Trophoblast cell (in vitro differentiated cells and primary cell): ENCODE results near the gene TSPAN9.

Experiments used
- DNase-seq, 2 donors: peaks; one replicate each; pipeline ENCODE4 v3.0.0-alpha.2; 2016
- H2AFZ ChIP-seq: 2 replicates; pipeline ENCODE4 v1.6.1; 2013; ENCODE audit warnings: low read length, moderate library complexity, mild to moderate bottlenecking; ENCODE audit not compliant: insufficient read depth, poor library complexity
- H2AK5ac ChIP-seq: 2 replicates; pipeline ENCODE4 v1.6.1; 2013; ENCODE audit warnings: mild to moderate bottlenecking, low read length
- H2BK120ac ChIP-seq: 2 replicates; pipeline ENCODE4 v1.6.1; 2013; ENCODE audit warnings: low read length, mild to moderate bottlenecking, moderate library complexity; ENCODE audit not compliant: insufficient read depth, poor library complexity
- H2BK12ac ChIP-seq: 2 replicates; pipeline ENCODE4 v1.6.1; 2013; ENCODE audit warnings: mild to moderate bottlenecking, low read length, moderate library complexity
- H2BK5ac ChIP-seq: 2 replicates; pipeline ENCODE4 v1.6.1; 2013; ENCODE audit warnings: low read length, low read depth, moderate library complexity, mild to moderate bottlenecking; ENCODE audit not compliant: poor library complexity
- H3K14ac ChIP-seq: 2 replicates; pipeline ENCODE4 v1.6.1; 2013; ENCODE audit warnings: mild to moderate bottlenecking, low read length
- H3K18ac ChIP-seq: 2 replicates; pipeline ENCODE4 v1.6.1; 2013; ENCODE audit warnings: mild to moderate bottlenecking, low read length
- H3K23ac ChIP-seq: 2 replicates; pipeline ENCODE4 v1.6.1; 2013; ENCODE audit warnings: low read length
- H3K27ac ChIP-seq: 2 replicates; pipeline ENCODE4 v1.5.1; 2013; ENCODE audit warnings: low read depth, mild to moderate bottlenecking, inconsistent platforms, low read length, moderate library complexity
- H3K27me3 ChIP-seq: 2 replicates; pipeline ENCODE4 v1.6.1; 2013; ENCODE audit warnings: inconsistent platforms, mild to moderate bottlenecking, low read length, moderate library complexity; ENCODE audit not compliant: insufficient read depth
- H3K36me3 ChIP-seq, 2 experiments: 1 replicate in 1 of 2; 2 replicates in 1 of 2; pipeline ENCODE4 v1.6.1; 2013; ENCODE audit warnings: low read length in 2 of 2, mild to moderate bottlenecking in 2 of 2, moderate library complexity in 1 of 2; ENCODE audit not compliant: insufficient read depth in 2 of 2, control insufficient read depth in 1 of 2
- H3K4ac ChIP-seq: 2 replicates; pipeline ENCODE4 v1.6.1; 2013; ENCODE audit warnings: low read depth, mild to moderate bottlenecking, low read length, moderate library complexity
- H3K4me1 ChIP-seq, 2 experiments: 1 replicate in 1 of 2; 2 replicates in 1 of 2; pipeline ENCODE4 v1.6.1; 2013; ENCODE audit warnings: low read length in 2 of 2, mild to moderate bottlenecking in 2 of 2, moderate library complexity in 1 of 2; ENCODE audit not compliant: insufficient read depth in 2 of 2, control insufficient read depth in 1 of 2
- H3K4me2 ChIP-seq: 2 replicates; pipeline ENCODE4 v1.6.1; 2013; ENCODE audit warnings: inconsistent platforms, mild to moderate bottlenecking, low read length, moderate library complexity
- H3K4me3 ChIP-seq: 2 replicates; pipeline ENCODE4 v1.5.1; 2013; ENCODE audit warnings: mild to moderate bottlenecking, low read depth, low read length, inconsistent platforms
- H3K79me1 ChIP-seq: one replicate; pipeline ENCODE4 v1.6.1; 2013; ENCODE audit warnings: low read length
- H3K79me2 ChIP-seq: 2 replicates; pipeline ENCODE4 v1.6.1; 2013; ENCODE audit warnings: low read length, mild to moderate bottlenecking; ENCODE audit not compliant: control insufficient read depth, insufficient read depth, poor library complexity
- H3K9ac ChIP-seq: 2 replicates; pipeline ENCODE4 v1.6.1; 2013; ENCODE audit warnings: mild to moderate bottlenecking, low read length
- H3K9me3 ChIP-seq: 2 replicates; pipeline ENCODE4 v1.6.1; 2013; ENCODE audit warnings: low read depth, mild to moderate bottlenecking, control low read depth, inconsistent platforms, low read length; ENCODE audit not compliant: insufficient read depth
- H4K12ac ChIP-seq: 2 replicates; pipeline ENCODE4 v1.6.1; 2013; ENCODE audit warnings: low read depth, mild to moderate bottlenecking, low read length, moderate library complexity
- H4K8ac ChIP-seq: 2 replicates; pipeline ENCODE4 v1.6.1; 2013; ENCODE audit warnings: low read depth, mild to moderate bottlenecking, low read length, moderate library complexity
- H4K91ac ChIP-seq: one replicate; pipeline ENCODE4 v1.6.1; 2013; ENCODE audit warnings: low read depth, mild to moderate bottlenecking, low read length, moderate library complexity
- WGBS: extraction: QIAGEN DNeasy Blood & Tissue Kit; methylation state at CpG from one replicate; pipeline ENCODE4 v1.1.7; 2013; ENCODE audit warnings: missing lambda C conversion rate; ENCODE audit not compliant: insufficient read length, insufficient coverage; ENCODE audit errors: extremely low coverage; 5-methylcytosine and 5-hydroxymethylcytosine counted together

Gene TSPAN9

GRCh38 chr12:3040026-3040656 lies 37.0 kb upstream of the TSPAN9 start:
- Histone ChIP-seq H3K36me3 (peaks cover 26 to 37% of the 10 kb centered on the region in 2 experiments), H3K27ac (no peak overlapping the region), H3K79me1 (no peaks in the 10 kb centered on the region), H3K79me2 (no peaks in the 10 kb centered on the region), H4K12ac (no peak overlapping the region), H3K4ac (no peak overlapping the region), H3K23ac (no peak overlapping the region), H3K14ac (no peak overlapping the region), H4K91ac (no peak overlapping the region), H4K8ac (no peak overlapping the region), H3K4me3 (no peak overlapping the region), H2AK5ac (no peak overlapping the region), H2BK12ac (no peak overlapping the region), H3K18ac (no peak overlapping the region), H2BK5ac (no peak overlapping the region), H3K27me3 (no peaks in the 10 kb centered on the region), H3K4me2 (no peak overlapping the region), H2AFZ (no peak overlapping the region), H3K4me1 (no peaks in the 10 kb centered on the region), H3K9ac (no peak overlapping the region), H3K9me3 (peaks cover 2% of the 10 kb centered on the region), H2BK120ac (no peak overlapping the region)
- no peak for DNase-seq
- no CpG with 5 or more reads among the region's 15 CpGs for WGBS

DNA sequence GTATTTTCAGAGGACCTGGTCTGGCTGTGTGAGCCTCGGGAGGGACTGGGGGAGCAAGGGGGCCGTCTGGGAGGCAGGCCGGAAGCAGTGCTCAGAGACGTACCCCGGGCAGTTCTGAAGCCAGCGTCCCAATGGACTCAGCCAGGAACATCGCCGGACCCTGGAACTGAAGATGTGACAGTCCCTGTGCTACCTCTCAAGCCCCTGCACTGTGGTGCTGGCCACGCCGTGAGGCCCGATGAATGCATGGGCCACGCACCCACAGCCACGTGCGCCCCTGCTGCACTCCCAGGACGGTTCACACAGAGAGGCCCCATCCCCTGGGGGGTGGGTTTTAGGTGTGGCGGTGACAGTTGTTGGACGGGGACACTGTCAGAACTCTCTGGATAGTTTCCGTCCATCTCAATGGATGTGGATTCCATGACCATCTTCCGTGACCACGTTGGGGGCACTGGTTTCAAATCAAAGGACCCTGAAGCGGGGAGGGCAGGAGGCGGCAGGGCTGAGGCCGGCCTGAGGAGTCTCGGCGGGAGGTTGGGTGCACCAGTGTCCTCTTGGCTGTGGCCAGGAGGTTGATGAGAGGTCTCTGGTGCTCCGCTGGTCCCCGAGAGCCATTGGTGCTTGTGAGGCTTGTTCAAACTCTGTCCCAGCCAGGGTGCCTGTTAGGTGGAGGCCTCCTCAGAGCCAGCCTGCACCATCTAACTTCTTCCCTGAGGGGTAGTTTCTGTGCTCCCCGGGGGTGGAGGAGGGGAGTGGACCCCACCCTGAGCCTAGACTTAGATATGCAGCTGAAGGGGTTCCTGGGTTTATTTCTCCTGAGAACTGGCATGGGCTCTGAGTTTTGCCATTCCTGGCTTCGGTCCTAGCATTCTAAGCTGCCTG lies 36.3 kb upstream of the TSPAN9 start:
- Histone ChIP-seq H3K79me1 (no peaks in the 10 kb centered on the region), H3K79me2 (no peaks in the 10 kb centered on the region), H3K4me1 (no peaks in the 10 kb centered on the region), H2BK120ac (no peak overlapping the region), H4K12ac (no peak overlapping the region), H2BK12ac (no peak overlapping the region), H3K9ac (no peak overlapping the region), H3K18ac (no peak overlapping the region), H4K8ac (no peak overlapping the region), H2BK5ac (no peak overlapping the region), H2AFZ (no peak overlapping the region), H3K27ac (no peak overlapping the region), H3K14ac (no peak overlapping the region), H3K4me2 (no peak overlapping the region), H4K91ac (no peak overlapping the region), H3K36me3 (peaks cover 26 to 37% of the 10 kb centered on the region in 2 experiments), H3K9me3 (peaks cover 2% of the 10 kb centered on the region), H3K27me3 (no peaks in the 10 kb centered on the region), H3K4me3 (no peak overlapping the region), H2AK5ac (no peak overlapping the region), H3K23ac (no peak overlapping the region), H3K4ac (no peak overlapping the region)
- DNase-seq = no peak
- no CpG with 5 or more reads among the region's 29 CpGs for WGBS

DNA sequence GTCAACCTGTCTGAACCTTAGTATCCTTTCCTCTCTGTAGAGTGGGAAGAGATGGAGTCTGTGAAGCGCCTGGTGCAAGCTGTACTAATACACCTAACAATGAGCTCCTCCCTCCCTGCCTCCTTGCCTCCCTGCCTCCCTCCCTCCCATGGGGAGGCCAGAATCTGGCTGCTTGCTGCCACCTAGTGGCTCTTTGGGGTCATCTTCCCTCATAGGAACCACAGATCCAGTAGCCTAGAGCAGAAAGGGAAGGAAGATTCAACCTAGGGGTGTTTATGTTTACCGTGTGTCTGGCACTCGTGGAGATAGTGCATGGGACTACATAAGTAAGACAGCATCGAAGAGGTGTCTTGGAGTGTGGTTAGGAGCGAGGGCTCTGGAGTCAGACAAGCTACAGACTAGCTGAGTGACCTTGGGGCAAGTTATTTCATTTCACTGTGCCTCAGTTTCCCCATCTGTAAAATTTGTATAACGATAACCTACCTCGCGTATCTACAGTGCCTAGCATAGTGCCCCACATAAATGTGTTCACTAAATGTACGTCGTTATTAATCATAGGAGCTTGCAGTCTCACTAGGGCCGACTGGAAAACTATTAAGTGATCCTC lies 35.5 kb upstream of the TSPAN9 start:
- Histone ChIP-seq H4K12ac (no peak overlapping the region), H3K36me3 (peaks cover 26 to 37% of the 10 kb centered on the region in 2 experiments), H2AK5ac (no peak overlapping the region), H3K4me1 (no peaks in the 10 kb centered on the region), H3K4me2 (no peak overlapping the region), H3K9me3 (peaks cover 2% of the 10 kb centered on the region), H3K27me3 (no peaks in the 10 kb centered on the region), H3K27ac (no peak overlapping the region), H2AFZ (no peak overlapping the region), H2BK5ac (no peak overlapping the region), H3K23ac (no peak overlapping the region), H4K91ac (no peak overlapping the region), H3K4me3 (no peak overlapping the region), H2BK12ac (no peak overlapping the region), H3K9ac (no peak overlapping the region), H4K8ac (no peak overlapping the region), H3K79me2 (no peaks in the 10 kb centered on the region), H3K79me1 (no peaks in the 10 kb centered on the region), H3K4ac (no peak overlapping the region), H2BK120ac (no peak overlapping the region), H3K14ac (no peak overlapping the region), H3K18ac (no peak overlapping the region)
- peak; percentile 75 to 96 for DNase-seq
- WGBS = no CpG with 5 or more reads among the region's 11 CpGs

- Histone ChIP-seq H2BK12ac (no peak overlapping the region), H2AK5ac (no peak overlapping the region), H3K79me1 (no peaks in the 10 kb centered on the region), H3K9ac (no peak overlapping the region), H3K14ac (no peak overlapping the region), H3K23ac (no peak overlapping the region), H3K36me3 (peaks cover 26 to 37% of the 10 kb centered on the region in 2 experiments), H3K18ac (no peak overlapping the region), H2AFZ (no peak overlapping the region), H3K27ac (no peak overlapping the region), H2BK5ac (no peak overlapping the region), H3K27me3 (no peaks in the 10 kb centered on the region), H3K79me2 (no peaks in the 10 kb centered on the region), H4K12ac (no peak overlapping the region), H4K8ac (no peak overlapping the region), H3K9me3 (peaks cover 2% of the 10 kb centered on the region), H3K4ac (no peak overlapping the region), H3K4me3 (no peak overlapping the region), H2BK120ac (no peak overlapping the region), H4K91ac (no peak overlapping the region), H3K4me2 (no peak overlapping the region), H3K4me1 (no peaks in the 10 kb centered on the region)
- DNase-seq = no peak
- WGBS = no CpG with 5 or more reads among the region's 8 CpGs
These were observed 34.8 kb upstream of the TSPAN9 start for GRCh38 chr12:3042394-3042793.
